Neural cell (in vitro differentiated cells): ENCODE results near the gene CDH4.

ENCODE experiments used
- EP300 ChIP-seq: fragments of 450-650 bp; conservative IDR thresholded peaks from 2 replicates; pipeline ENCODE4 v1.6.1; 2014; ENCODE audit warnings: antibody characterized with exemption, mild to moderate bottlenecking, moderate library complexity; ENCODE audit not compliant: poor library complexity, severe bottlenecking
- EZH2 ChIP-seq: fragments of 200-600, 300-800 bp; shearing (Covaris generic), sonication (generic); IDR thresholded peaks from 2 replicates; pipeline ENCODE4 v1.6.1; 2014; ENCODE audit warnings: antibody characterized with exemption, low read length, borderline replicate concordance, mild to moderate bottlenecking; ENCODE audit not compliant: insufficient read depth, poor library complexity, severe bottlenecking
- MXI1 ChIP-seq: fragments of 450-650 bp; conservative IDR thresholded peaks from 2 replicates; pipeline ENCODE4 v1.6.1; 2014; ENCODE audit warnings: antibody characterized with exemption, mild to moderate bottlenecking; ENCODE audit not compliant: poor library complexity, severe bottlenecking
- POLR2AphosphoS5 ChIP-seq: IDR thresholded peaks from 2 replicates; pipeline ENCODE4 v1.6.1; 2012
- RAD21 ChIP-seq: fragments of 450-650 bp; conservative IDR thresholded peaks from 2 replicates; pipeline ENCODE4 v1.6.1; 2014; ENCODE audit warnings: antibody characterized with exemption, mild to moderate bottlenecking, moderate library complexity
- REST ChIP-seq: IDR thresholded peaks from 2 replicates; pipeline ENCODE4 v1.6.1; 2012; ENCODE audit warnings: borderline replicate concordance
- TAF1 ChIP-seq: IDR thresholded peaks from 2 replicates; pipeline ENCODE4 v1.6.1; 2012; ENCODE audit warnings: low read depth
- TF ChIP-seq, protein P1 (sequence below): fragments of 450-650 bp; IDR thresholded peaks from 2 replicates; pipeline ENCODE4 v1.5.1; 2014; ENCODE audit warnings: antibody characterized with exemption, mild to moderate bottlenecking, moderate library complexity; ENCODE audit not compliant: poor library complexity, severe bottlenecking

GRCh38 chr20:61795669-61796630 is 543.9 kb downstream of the CDH4 start:
- TF ChIP-seq EZH2, result no peak
- TF ChIP-seq TAF1, result no peak
- TF ChIP-seq POLR2AphosphoS5, result no peak
- TF ChIP-seq, protein P1, sequence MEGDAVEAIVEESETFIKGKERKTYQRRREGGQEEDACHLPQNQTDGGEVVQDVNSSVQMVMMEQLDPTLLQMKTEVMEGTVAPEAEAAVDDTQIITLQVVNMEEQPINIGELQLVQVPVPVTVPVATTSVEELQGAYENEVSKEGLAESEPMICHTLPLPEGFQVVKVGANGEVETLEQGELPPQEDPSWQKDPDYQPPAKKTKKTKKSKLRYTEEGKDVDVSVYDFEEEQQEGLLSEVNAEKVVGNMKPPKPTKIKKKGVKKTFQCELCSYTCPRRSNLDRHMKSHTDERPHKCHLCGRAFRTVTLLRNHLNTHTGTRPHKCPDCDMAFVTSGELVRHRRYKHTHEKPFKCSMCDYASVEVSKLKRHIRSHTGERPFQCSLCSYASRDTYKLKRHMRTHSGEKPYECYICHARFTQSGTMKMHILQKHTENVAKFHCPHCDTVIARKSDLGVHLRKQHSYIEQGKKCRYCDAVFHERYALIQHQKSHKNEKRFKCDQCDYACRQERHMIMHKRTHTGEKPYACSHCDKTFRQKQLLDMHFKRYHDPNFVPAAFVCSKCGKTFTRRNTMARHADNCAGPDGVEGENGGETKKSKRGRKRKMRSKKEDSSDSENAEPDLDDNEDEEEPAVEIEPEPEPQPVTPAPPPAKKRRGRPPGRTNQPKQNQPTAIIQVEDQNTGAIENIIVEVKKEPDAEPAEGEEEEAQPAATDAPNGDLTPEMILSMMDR, result no peak
- no peak for TF ChIP-seq REST
- TF ChIP-seq EP300, result no peak
- TF ChIP-seq RAD21, result no peak
- no peak for TF ChIP-seq MXI1
